GM12878 (cell line): Measurements from ENCODE around the gene LIN28B. TPM values are rescaled to one million over a fixed set of nuclear protein-coding genes. Genes with fewer than 3 reads are reported as not detected.

Source experiments
- ATAC-seq: fragments of 200-7000 bp; cut with Tn5 transposase; 3 replicates; pipeline ENCODE4 v1.9.1; 2020; ENCODE audit warnings: mild to moderate bottlenecking, moderate library complexity
- BruUV-seq: library from RNA; stranded (reverse); fragments of 400-500 nt; replicated peaks from 2 replicates; lab custom pipeline; 2021; lab: Mats Ljungman, UMichigan
- CTCF ChIA-PET: fragments of 300-600 bp; sonication (Branson Sonifier 250); formaldehyde crosslinking; extraction: SDS; loops from one replicate; lab custom pipeline; 2021; ENCODE audit warnings: inconsistent platforms; lab: Yijun Ruan, JAX
- POLR2A ChIA-PET: fragments of 350-600 bp; formaldehyde crosslinking; extraction: SDS; loops from one replicate; lab custom pipeline; 2021; ENCODE audit warnings: inconsistent platforms; lab: Charles Lee
- RAD21 ChIA-PET: fragments of 300-600 bp; sonication (Branson Sonifier 250); formaldehyde crosslinking; loops from one replicate; lab custom pipeline; 2023; ENCODE audit warnings: antibody characterized with exemption; ENCODE audit not compliant: unreplicated experiment; lab: Charles Lee
- SMC1A ChIA-PET: fragments of 300-600 bp; sonication (Branson Sonifier 250); formaldehyde crosslinking; loops from one replicate; lab custom pipeline; 2023; ENCODE audit not compliant: unreplicated experiment, uncharacterized antibody; lab: Charles Lee
- DNase-seq: peaks from one replicate; pipeline ENCODE4 v3.0.0-alpha.2; 2011; ENCODE audit warnings: low read depth, low spot score
- FAIRE-seq: peaks from 3 replicates; lab custom pipeline; 2011; peaks lifted over from hg19 to GRCh38; lab: Jason Lieb, UNC
- H2AFZ ChIP-seq: 2 replicates; pipeline ENCODE4 v1.6.0; 2011; ENCODE audit warnings: low read depth, low read length, control low read depth; ENCODE audit not compliant: control insufficient read depth
- H3K27ac ChIP-seq: 2 replicates; pipeline ENCODE4 v1.5.1; 2011; ENCODE audit warnings: control low read depth; ENCODE audit not compliant: control insufficient read depth, insufficient read depth
- H3K27me3 ChIP-seq, 2 experiments: replicated peaks in 1 of 2; 2 replicates each; pipeline versions ENCODE4 v1.6.0 to v1.6.1; 2011; ENCODE audit warnings: low read length in 1 of 2; ENCODE audit not compliant: control insufficient read depth in 2 of 2, insufficient read depth in 2 of 2
- H3K36me3 ChIP-seq, 2 experiments: 2 replicates each; pipeline ENCODE4 v1.5.1; 2011; ENCODE audit warnings: low read length in 1 of 2; ENCODE audit not compliant: control insufficient read depth in 2 of 2, insufficient read depth in 2 of 2
- H3K4me1 ChIP-seq: 2 replicates; pipeline ENCODE4 v1.6.1; 2011; ENCODE audit warnings: mild to moderate bottlenecking, low read length, moderate library complexity, mixed read lengths; ENCODE audit not compliant: control insufficient read depth, insufficient read depth
- H3K4me2 ChIP-seq: 2 replicates; pipeline ENCODE4 v1.6.0; 2011; ENCODE audit warnings: control low read depth; ENCODE audit not compliant: control insufficient read depth, insufficient read depth
- H3K4me3 ChIP-seq: fragments of 200-600 bp; sonication (generic); 2 replicates; pipeline ENCODE4 v1.5.1; 2016
- H3K79me2 ChIP-seq: 2 replicates; pipeline ENCODE4 v1.6.0; 2011; ENCODE audit warnings: low read length; ENCODE audit not compliant: control insufficient read depth, insufficient read depth
- H3K9ac ChIP-seq: 2 replicates; pipeline ENCODE4 v1.8.0; 2011; ENCODE audit warnings: low read length, control low read depth, mixed read lengths; ENCODE audit not compliant: control insufficient read depth, insufficient read depth
- H3K9me3 ChIP-seq: replicated peaks from 3 replicates; pipeline ENCODE4 v1.5.1; 2011; ENCODE audit warnings: mild to moderate bottlenecking, low read length; ENCODE audit not compliant: control insufficient read depth, insufficient read depth
- H4K20me1 ChIP-seq: 2 replicates; pipeline ENCODE4 v1.6.0; 2011; ENCODE audit not compliant: control insufficient read depth, insufficient read depth
- ESRRA ChIP-seq: IDR thresholded peaks from 2 replicates; pipeline ENCODE4 v1.6.1; 2012; ENCODE audit warnings: mild to moderate bottlenecking, low read length, improper control_type of control experiment
- JUNB ChIP-seq: IDR thresholded peaks from 2 replicates; pipeline ENCODE4 v1.6.1; 2016; ENCODE audit warnings: antibody characterized with exemption, mild to moderate bottlenecking
- ZNF274 ChIP-seq: IDR thresholded peaks from one replicate; pipeline ENCODE4 v1.8.0; 2011; ENCODE audit not compliant: insufficient read length, insufficient read depth
- WGBS: methylation state at CpG from one replicate; pipeline ENCODE4 v1.1.6; 2016; ENCODE audit warnings: low lambda C conversion rate; ENCODE audit not compliant: insufficient replicate concordance, insufficient coverage; ENCODE audit errors: missing lambda C conversion rate; 5-methylcytosine and 5-hydroxymethylcytosine counted together
- in situ Hi-C: fragments of 300-500 bp; cut with MboI; formaldehyde crosslinking; loops from 9 replicates; pipeline ENCODE4 v1.14.3; 2018; ENCODE audit warnings: mixed read lengths
- intact Hi-C: fragments of 100-400 bp; cut with micrococcal nuclease; formaldehyde crosslinking; loops from one replicate; pipeline ENCODE4 v1.14.2; 2022; ENCODE audit not compliant: unreplicated experiment
- polyA plus RNA-seq, 11 experiments: library from polyadenylated mRNA; depleted of rRNA in 4 of 11; unstranded in 6 of 11; stranded (reverse) in 5 of 11; fragments of >200 nt; fragmentation: Nextera tagmentation in 4 of 11; fragmentation: Illumina TruSeq in 1 of 11; extraction: Ambion mirVana in 4 of 11; extraction: Trizol in 1 of 11; gene quantifications; 1 replicate in 1 of 11; 2 replicates in 10 of 11; pipeline versions ENCODE4 v1.2.1 to v1.2.3, GENCODE V29; 2011 to 2016; ENCODE audit warnings: inconsistent platforms in 2 of 11, missing spikeins in 2 of 11, low read depth in 1 of 11
- total RNA-seq, 4 experiments: library from RNA; depleted of rRNA in 3 of 4; stranded (reverse); fragments of >200 nt in 3 of 4; fragmentation: Illumina TruSeq in 1 of 4; extraction: Trizol in 1 of 4; gene quantifications; 2 replicates each; pipeline versions ENCODE4 v1.2.1 to v1.2.3, GENCODE V29; 2013 to 2021
- TF ChIP-seq, protein P1 (sequence below): fragments of 450-650 bp; formaldehyde crosslinking; IDR thresholded peaks from 2 replicates; pipeline ENCODE4 v1.4.0; 2020; ENCODE audit warnings: mild to moderate bottlenecking, moderate library complexity

Gene LIN28B
- total and polyA plus RNA-seq, 10 of the 15 experiments (the other 5 are each of a cell fraction or from before 2014, with no cell fraction given) = 0.01 to 2.4 (median 0.09) TPM; not detected in 6

DNA sequence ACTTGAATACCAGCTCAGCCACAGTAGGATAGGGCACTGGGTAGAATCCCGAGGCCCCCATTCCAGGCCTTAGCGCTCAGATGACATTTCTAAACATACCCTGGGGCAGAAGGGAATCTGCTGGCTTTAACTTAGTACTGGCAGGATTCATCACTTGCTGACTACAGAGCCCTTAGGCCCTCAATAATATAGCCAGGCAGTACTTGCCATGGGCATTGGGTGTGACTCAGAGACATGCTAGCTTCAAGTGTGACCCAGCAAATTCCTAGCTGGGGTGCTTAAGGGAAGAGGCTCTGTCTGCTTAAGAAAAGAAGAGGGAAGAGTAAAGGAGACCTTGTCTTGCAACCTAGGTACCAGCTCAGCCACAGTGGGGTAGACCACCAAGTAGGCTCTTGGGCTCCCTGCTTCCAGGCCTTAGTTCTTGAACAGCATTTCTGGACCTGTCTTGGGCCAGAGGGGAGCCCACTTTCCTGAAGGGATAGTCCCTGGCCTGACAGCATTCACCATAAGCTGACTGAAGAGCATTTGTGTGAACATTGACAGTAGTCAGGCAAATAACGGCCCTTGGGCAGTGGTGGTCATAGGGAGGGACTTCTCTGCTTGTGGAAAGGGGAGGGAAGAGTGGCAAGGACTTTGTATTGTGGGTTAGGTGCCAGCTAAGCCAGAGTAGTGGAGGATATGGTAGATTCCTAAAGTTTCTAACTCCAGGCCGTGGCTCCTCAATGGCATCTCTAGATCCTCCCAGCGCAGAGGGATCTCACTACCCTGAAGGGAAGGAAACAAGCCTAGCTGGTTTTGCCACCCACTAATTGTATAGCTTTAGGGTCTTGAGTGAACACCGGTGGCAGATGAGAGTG lies 48.6 kb upstream of the LIN28B start:
- ATAC-seq (no peak), DNase-seq (no peak), FAIRE-seq (no peak)
- ChIA-PET SMC1A (interaction anchor here (1.3 kb wide), 1 partner anchor 169 kb away, joined by 3 read pairs; no protein-coding TSS in a partner anchor), RAD21 (interaction anchor here (0.6 kb wide), 1 partner anchor 135 kb away, joined by 3 read pairs; no protein-coding TSS in a partner anchor), POLR2A (no interaction called here), CTCF (no interaction called here)
- in situ Hi-C loops = no loop called here
- H3K27me3 ChIP-seq = no peaks in the 10 kb centered on the region; a peak in 1 of 4 replicates
- no peak overlapping the region for H3K4me2 ChIP-seq
- no peaks in the 10 kb centered on the region for H3K79me2 ChIP-seq
- intact Hi-C loops = no loop called here
- H2AFZ ChIP-seq = no peak overlapping the region
- no peak for TF ChIP-seq ESRRA
- BruUV-seq = no TSS peak
- H3K4me1 ChIP-seq = no peaks in the 10 kb centered on the region
- H3K27ac ChIP-seq = no peak overlapping the region
- H3K9me3 ChIP-seq = no peaks in the 10 kb centered on the region
- no peak overlapping the region for H3K9ac ChIP-seq
- H3K36me3 ChIP-seq = no peaks in the 10 kb centered on the region
- H4K20me1 ChIP-seq = no peaks in the 10 kb centered on the region
- 15% methylated on average over 6 of the region's 6 CpGs for WGBS
- H3K4me3 ChIP-seq = no peak overlapping the region

DNA sequence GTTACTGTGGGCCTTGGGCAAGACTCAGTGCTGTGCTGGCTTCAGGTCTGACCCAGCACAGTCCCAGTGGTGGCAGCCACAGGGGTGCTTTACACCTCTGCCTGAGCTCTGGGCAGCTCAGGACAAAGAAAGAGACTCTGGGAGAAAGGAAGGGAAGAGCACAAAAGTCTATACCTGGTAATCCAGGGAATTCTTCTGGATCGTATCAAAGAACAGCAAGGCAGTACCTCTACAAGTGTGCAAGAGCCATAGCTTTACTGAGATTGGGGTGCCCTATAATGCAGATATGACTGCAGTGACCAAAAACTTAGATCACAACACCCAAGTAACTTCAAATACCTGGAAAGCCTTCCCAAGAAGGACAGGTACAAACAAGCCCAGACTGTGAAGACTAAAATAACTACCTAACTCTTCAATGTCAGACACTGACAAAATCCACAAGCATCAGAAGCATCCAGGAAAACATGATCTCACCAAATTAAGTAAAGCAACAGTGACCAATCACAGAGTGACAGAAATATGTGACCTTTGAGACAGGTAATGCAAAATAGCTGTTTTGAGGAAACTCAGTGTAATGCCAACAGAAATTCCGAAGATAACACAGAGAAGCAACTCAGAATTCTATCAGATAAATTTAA lies 47.9 kb upstream of the LIN28B start:
- WGBS = 41% methylated on average over 2 of the region's 2 CpGs
- Histone ChIP-seq H3K4me2 (no peak overlapping the region), H3K9ac (no peak overlapping the region), H3K79me2 (no peaks in the 10 kb centered on the region), H3K4me1 (no peaks in the 10 kb centered on the region), H2AFZ (no peak overlapping the region), H3K27ac (no peak overlapping the region), H3K27me3 (no peaks in the 10 kb centered on the region; a peak in 1 of 4 replicates), H3K9me3 (no peaks in the 10 kb centered on the region), H3K4me3 (no peak overlapping the region), H4K20me1 (no peaks in the 10 kb centered on the region), H3K36me3 (no peaks in the 10 kb centered on the region)
- ChIA-PET CTCF (no interaction called here), SMC1A (interaction anchor here (1.1 to 1.3 kb wide), 2 partner anchors 15 to 169 kb away, joined by 3 read pairs; no protein-coding TSS in a partner anchor), POLR2A (no interaction called here), RAD21 (interaction anchor here (0.6 kb wide), 1 partner anchor 512 kb away, joined by 3 read pairs; no protein-coding TSS in a partner anchor)
- ATAC-seq = no peak
- BruUV-seq = no TSS peak
- no peak for FAIRE-seq
- intact Hi-C loops = no loop called here
- in situ Hi-C loops = no loop called here
- DNase-seq = no peak
- TF ChIP-seq ZNF274 = no peak
- TF ChIP-seq, protein P1, sequence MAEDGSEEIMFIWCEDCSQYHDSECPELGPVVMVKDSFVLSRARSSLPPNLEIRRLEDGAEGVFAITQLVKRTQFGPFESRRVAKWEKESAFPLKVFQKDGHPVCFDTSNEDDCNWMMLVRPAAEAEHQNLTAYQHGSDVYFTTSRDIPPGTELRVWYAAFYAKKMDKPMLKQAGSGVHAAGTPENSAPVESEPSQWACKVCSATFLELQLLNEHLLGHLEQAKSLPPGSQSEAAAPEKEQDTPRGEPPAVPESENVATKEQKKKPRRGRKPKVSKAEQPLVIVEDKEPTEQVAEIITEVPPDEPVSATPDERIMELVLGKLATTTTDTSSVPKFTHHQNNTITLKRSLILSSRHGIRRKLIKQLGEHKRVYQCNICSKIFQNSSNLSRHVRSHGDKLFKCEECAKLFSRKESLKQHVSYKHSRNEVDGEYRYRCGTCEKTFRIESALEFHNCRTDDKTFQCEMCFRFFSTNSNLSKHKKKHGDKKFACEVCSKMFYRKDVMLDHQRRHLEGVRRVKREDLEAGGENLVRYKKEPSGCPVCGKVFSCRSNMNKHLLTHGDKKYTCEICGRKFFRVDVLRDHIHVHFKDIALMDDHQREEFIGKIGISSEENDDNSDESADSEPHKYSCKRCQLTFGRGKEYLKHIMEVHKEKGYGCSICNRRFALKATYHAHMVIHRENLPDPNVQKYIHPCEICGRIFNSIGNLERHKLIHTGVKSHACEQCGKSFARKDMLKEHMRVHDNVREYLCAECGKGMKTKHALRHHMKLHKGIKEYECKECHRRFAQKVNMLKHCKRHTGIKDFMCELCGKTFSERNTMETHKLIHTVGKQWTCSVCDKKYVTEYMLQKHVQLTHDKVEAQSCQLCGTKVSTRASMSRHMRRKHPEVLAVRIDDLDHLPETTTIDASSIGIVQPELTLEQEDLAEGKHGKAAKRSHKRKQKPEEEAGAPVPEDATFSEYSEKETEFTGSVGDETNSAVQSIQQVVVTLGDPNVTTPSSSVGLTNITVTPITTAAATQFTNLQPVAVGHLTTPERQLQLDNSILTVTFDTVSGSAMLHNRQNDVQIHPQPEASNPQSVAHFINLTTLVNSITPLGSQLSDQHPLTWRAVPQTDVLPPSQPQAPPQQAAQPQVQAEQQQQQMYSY = no peak
- TF ChIP-seq JUNB = no peak
